DOHH2 (cell line): ENCODE results near the gene CDC5L.

ENCODE experiments used
- EZH2phosphoT487 ChIP-seq: fragments of 200-600 bp; sonication (generic); IDR thresholded peaks from 2 replicates; pipeline ENCODE4 v1.6.1; 2017; ENCODE audit warnings: borderline replicate concordance, mild to moderate bottlenecking, antibody characterized with exemption, low read length, moderate library complexity, mixed read lengths
- TF ChIP-seq, protein P1 (sequence below): fragments of 200-600 bp; sonication (generic); IDR thresholded peaks from one replicate; pipeline ENCODE4 v1.5.1; 2014; ENCODE audit warnings: antibody characterized with exemption, mild to moderate bottlenecking, low read depth, low read length; ENCODE audit not compliant: poor library complexity, severe bottlenecking

DNA sequence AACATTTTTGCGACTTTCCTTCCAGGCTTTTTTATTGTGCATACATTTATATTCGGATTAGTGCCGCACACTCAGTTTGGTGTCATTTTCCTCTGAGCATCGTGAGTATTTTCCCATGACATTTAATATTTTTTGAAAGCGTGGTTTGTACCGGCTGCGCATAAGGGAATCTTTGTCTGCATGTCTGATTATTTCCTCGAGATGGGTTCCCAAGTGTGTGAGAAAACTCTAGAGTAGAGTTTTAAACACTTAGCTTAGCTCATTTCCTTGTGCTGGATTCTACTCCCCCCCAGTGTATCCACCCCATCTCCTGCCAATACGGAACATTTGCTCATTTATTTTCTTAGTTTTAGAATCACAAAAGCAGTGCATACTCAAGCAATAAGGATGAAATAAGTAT lies 94.3 kb downstream of the CDC5L start:
- TF ChIP-seq, protein P1, sequence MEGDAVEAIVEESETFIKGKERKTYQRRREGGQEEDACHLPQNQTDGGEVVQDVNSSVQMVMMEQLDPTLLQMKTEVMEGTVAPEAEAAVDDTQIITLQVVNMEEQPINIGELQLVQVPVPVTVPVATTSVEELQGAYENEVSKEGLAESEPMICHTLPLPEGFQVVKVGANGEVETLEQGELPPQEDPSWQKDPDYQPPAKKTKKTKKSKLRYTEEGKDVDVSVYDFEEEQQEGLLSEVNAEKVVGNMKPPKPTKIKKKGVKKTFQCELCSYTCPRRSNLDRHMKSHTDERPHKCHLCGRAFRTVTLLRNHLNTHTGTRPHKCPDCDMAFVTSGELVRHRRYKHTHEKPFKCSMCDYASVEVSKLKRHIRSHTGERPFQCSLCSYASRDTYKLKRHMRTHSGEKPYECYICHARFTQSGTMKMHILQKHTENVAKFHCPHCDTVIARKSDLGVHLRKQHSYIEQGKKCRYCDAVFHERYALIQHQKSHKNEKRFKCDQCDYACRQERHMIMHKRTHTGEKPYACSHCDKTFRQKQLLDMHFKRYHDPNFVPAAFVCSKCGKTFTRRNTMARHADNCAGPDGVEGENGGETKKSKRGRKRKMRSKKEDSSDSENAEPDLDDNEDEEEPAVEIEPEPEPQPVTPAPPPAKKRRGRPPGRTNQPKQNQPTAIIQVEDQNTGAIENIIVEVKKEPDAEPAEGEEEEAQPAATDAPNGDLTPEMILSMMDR = no peak
- no peak for TF ChIP-seq EZH2phosphoT487
